HEK293T (cell line): ENCODE measurements around the gene METTL16.

ENCODE experiments used
- BHLHE40 ChIP-seq: fragments of 450-650 bp; IDR thresholded peaks from 2 replicates; pipeline ENCODE4 v1.6.1; 2016; ENCODE audit warnings: mild to moderate bottlenecking, moderate library complexity, borderline replicate concordance
- ELF4 ChIP-seq: fragments of 450-650 bp; IDR thresholded peaks from 2 replicates; pipeline ENCODE4 v1.6.1; 2017; ENCODE audit warnings: antibody characterized with exemption
- FOXK2 ChIP-seq: fragments of 450-650 bp; IDR thresholded peaks from 2 replicates; pipeline ENCODE4 v1.6.1; 2016; ENCODE audit warnings: mild to moderate bottlenecking
- FOXM1 ChIP-seq: fragments of 450-650 bp; IDR thresholded peaks from 2 replicates; pipeline ENCODE4 v1.6.1; 2017; ENCODE audit warnings: mild to moderate bottlenecking, borderline replicate concordance
- LEF1 ChIP-seq: fragments of 450-650 bp; IDR thresholded peaks from 2 replicates; pipeline ENCODE4 v1.6.1; 2017; ENCODE audit warnings: mild to moderate bottlenecking, borderline replicate concordance
- SUZ12 ChIP-seq: fragments of 450-650 bp; IDR thresholded peaks from 2 replicates; pipeline ENCODE4 v1.6.1; 2016; ENCODE audit warnings: mild to moderate bottlenecking
- TARDBP ChIP-seq: fragments of 450-650 bp; IDR thresholded peaks from 2 replicates; pipeline ENCODE4 v1.6.1; 2016

DNA sequence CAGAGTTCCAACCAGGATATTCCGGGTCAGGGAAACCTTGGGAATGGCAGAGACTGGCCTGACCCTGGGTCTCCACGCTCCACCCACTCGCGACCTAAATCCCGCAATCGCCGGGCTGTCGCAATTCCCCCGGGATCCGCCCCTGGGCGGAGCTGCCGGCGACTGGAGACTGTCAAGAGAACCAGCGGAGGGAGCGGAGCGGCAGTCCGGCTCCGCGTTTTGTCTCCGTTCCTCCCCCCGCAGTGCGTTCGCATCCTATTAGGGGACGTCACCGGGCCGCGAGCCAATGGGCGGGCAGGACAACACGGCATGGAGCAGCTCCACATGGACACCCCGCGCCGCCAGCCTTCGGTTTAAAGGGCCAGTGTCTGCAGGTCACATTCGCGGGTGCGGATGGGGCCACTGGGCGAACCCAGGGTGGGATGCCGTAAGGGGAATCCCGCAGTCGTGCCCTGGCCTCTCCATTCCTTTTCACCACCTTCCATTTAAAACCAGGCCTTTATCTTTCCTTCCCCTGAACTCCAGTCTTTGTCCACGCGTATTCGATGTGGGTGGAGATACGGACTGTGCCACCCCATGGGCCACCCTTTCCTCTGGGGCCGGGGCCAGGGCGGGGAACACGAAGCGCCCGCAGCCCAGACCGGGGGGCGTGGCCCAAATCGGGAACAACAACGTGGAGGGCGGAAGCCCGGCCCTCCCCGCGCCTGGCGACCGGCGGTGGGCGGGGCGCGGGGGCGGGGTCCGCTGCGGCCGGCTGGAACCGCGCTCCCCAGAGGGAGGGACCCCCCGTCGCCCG lies 110.1 kb downstream of the METTL16 start:
- peak; percentile 98 for TF ChIP-seq TARDBP
- TF ChIP-seq BHLHE40 = no peak
- no peak for TF ChIP-seq FOXK2
- peak; percentile 98 for TF ChIP-seq FOXM1
- no peak for TF ChIP-seq ELF4
- TF ChIP-seq LEF1 = peak; percentile 77; the same call in 1 of the 2 replicates
- TF ChIP-seq SUZ12 = no peak
